ENCODE data around the gene PDCD5.
A peak's percentile ranks its signal among the peaks of the same experiment; 100 is the strongest.
"Not testable (repeated sequence)": the region's sequence is repeated elsewhere in the genome, so short reads cannot be mapped to it uniquely, and the experiment has no call there.

Gene PDCD5

GRCh38 chr19:32580353-32580900 lies 563 bp upstream of the PDCD5 start:
- no peak overlapping the region for H3K27ac ChIP-seq (ENCODE audit: low read depth, low read length)
- peaks cover 18% of the 10 kb centered on the region for H3K36me3 ChIP-seq (ENCODE audit: insufficient read depth, low read length)
- peaks cover 36% of the 10 kb centered on the region for H3K79me2 ChIP-seq (ENCODE audit: control insufficient read depth, insufficient read depth, low read length, unreplicated experiment)
- no peaks in the 10 kb centered on the region for H3K27me3 ChIP-seq (ENCODE audit: insufficient read depth, low read length)
- H2AFZ ChIP-seq (ENCODE audit: low read length, unreplicated experiment) = no peak overlapping the region
- H3K4me1 ChIP-seq (ENCODE audit: control insufficient read depth, insufficient read depth, low read length, unreplicated experiment) = peaks cover 8% of the 10 kb centered on the region
- H3K4me3 ChIP-seq (ENCODE audit: low read depth, low read length) = peak overlapping the region; percentile 92

GRCh38 chr19:32581705-32582179 lies 752 bp downstream of the PDCD5 start:
- Histone ChIP-seq H2AFZ (ENCODE audit: low read length, unreplicated experiment) (peak overlapping the region; percentile 85), H3K27ac (ENCODE audit: low read depth, low read length) (peak overlapping the region; percentile 73), H3K27me3 (ENCODE audit: insufficient read depth, low read length) (no peaks in the 10 kb centered on the region), H3K4me3 (ENCODE audit: low read depth, low read length) (peak overlapping the region; percentile 92), H3K4me1 (ENCODE audit: control insufficient read depth, insufficient read depth, low read length, unreplicated experiment) (peaks cover 8% of the 10 kb centered on the region), H3K36me3 (ENCODE audit: insufficient read depth, low read length) (peaks cover 30% of the 10 kb centered on the region), H3K79me2 (ENCODE audit: control insufficient read depth, insufficient read depth, low read length, unreplicated experiment) (peaks cover 42% of the 10 kb centered on the region)

DNA sequence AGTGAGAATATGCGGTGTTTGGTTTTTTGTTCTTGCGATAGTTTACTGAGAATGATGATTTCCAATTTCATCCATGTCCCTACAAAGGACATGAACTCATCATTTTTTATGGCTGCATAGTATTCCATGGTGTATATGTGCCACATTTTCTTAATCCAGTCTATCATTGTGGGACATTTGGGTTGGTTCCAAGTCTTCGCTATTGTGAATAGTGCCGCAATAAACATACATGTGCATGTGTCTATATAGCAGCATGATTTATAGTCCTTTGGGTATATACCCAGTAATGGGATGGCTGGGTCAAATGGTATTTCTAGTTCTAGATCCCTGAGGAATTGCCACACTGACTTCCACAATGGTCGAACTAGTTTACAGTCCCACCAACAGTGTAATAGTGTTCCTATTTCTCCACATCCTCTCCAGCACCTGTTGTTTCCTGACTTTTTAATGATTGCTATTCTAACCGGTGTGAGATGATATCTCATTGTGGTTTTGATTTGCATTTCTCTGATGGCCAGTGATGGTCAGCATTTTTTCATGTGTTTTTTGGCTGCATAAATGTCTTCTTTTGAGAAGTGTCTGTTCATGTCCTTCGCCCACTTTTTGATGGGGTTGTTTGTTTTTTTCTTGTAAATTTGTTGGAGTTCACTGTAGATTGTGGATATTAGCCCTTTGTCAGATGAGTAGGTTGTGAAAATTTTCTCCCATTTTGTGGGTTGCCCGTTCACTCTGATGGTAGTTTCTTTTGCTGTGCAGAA lies 6.9 kb downstream of the PDCD5 start:
- H2AFZ ChIP-seq (ENCODE audit: low read length, unreplicated experiment); H3K4me1 ChIP-seq (ENCODE audit: control insufficient read depth, insufficient read depth, low read length, unreplicated experiment): not testable (repeated sequence)
- peaks cover 31% of the 10 kb centered on the region for H3K36me3 ChIP-seq (ENCODE audit: insufficient read depth, low read length)

GRCh38 chr19:32594021-32594420 lies 13.0 kb downstream of the PDCD5 start:
- Histone ChIP-seq H3K79me2 (ENCODE audit: control insufficient read depth, insufficient read depth, low read length, unreplicated experiment) (no peaks in the 10 kb centered on the region), H3K4me1 (ENCODE audit: control insufficient read depth, insufficient read depth, low read length, unreplicated experiment) (no peaks in the 10 kb centered on the region), H3K27ac (ENCODE audit: low read depth, low read length) (no peak overlapping the region), H3K4me3 (ENCODE audit: low read depth, low read length) (no peak overlapping the region), H3K27me3 (ENCODE audit: insufficient read depth, low read length) (no peaks in the 10 kb centered on the region), H2AFZ (ENCODE audit: low read length, unreplicated experiment) (no peak overlapping the region), H3K36me3 (ENCODE audit: insufficient read depth, low read length) (peaks cover 4% of the 10 kb centered on the region; the same call in 1 of the 2 replicates)

More for the DNA sequence above, 6.9 kb downstream of the PDCD5 start:
- H3K4me3 ChIP-seq (ENCODE audit: low read depth, low read length); H3K27ac ChIP-seq (ENCODE audit: low read depth, low read length); H3K27me3 ChIP-seq (ENCODE audit: insufficient read depth, low read length): not testable (repeated sequence)
- peaks cover 24% of the 10 kb centered on the region for H3K79me2 ChIP-seq (ENCODE audit: control insufficient read depth, insufficient read depth, low read length, unreplicated experiment)

DNA sequence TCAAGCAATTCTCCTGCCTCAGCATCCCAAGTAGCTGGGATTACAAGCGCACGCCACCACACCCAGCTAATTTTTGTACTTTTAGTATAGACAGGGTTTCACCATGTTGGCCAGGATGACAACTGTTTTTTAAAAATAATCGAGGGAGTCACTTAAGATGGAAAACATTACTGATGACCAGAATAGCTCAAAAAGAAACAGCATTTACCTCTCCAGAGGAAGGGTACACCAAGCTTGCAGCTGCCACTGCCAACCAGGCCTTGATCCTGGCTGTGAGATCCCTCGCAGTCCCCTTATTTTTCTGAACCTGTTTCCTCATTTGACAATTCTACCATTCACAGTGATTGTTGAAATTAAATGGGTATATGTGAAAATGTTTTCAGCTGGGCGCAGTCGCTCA lies 14.5 kb downstream of the PDCD5 start:
- Histone ChIP-seq H3K4me1 (ENCODE audit: control insufficient read depth, insufficient read depth, low read length, unreplicated experiment) (no peaks in the 10 kb centered on the region), H3K27ac (ENCODE audit: low read depth, low read length) (no peak overlapping the region), H3K27me3 (ENCODE audit: insufficient read depth, low read length) (no peaks in the 10 kb centered on the region), H3K79me2 (ENCODE audit: control insufficient read depth, insufficient read depth, low read length, unreplicated experiment) (no peaks in the 10 kb centered on the region), H3K4me3 (ENCODE audit: low read depth, low read length) (no peak overlapping the region), H2AFZ (ENCODE audit: low read length, unreplicated experiment) (no peak overlapping the region), H3K36me3 (ENCODE audit: insufficient read depth, low read length) (peaks cover 7% of the 10 kb centered on the region; the same call in 1 of the 2 replicates)

- Histone ChIP-seq H3K4me3 (ENCODE audit: low read depth, low read length) (no peak overlapping the region), H3K27ac (ENCODE audit: low read depth, low read length) (no peak overlapping the region), H3K27me3 (ENCODE audit: insufficient read depth, low read length) (no peaks in the 10 kb centered on the region), H3K36me3 (ENCODE audit: insufficient read depth, low read length) (peaks cover 7% of the 10 kb centered on the region; the same call in 1 of the 2 replicates), H3K79me2 (ENCODE audit: control insufficient read depth, insufficient read depth, low read length, unreplicated experiment) (no peaks in the 10 kb centered on the region), H3K4me1 (ENCODE audit: control insufficient read depth, insufficient read depth, low read length, unreplicated experiment) (no peaks in the 10 kb centered on the region), H2AFZ (ENCODE audit: low read length, unreplicated experiment) (no peak overlapping the region)
These were observed 17.0 kb downstream of the PDCD5 start for GRCh38 chr19:32598022-32598421.

- no peaks in the 10 kb centered on the region for H3K27me3 ChIP-seq (ENCODE audit: insufficient read depth, low read length)
- H2AFZ ChIP-seq (ENCODE audit: low read length, unreplicated experiment) = no peak overlapping the region
- H3K4me1 ChIP-seq (ENCODE audit: control insufficient read depth, insufficient read depth, low read length, unreplicated experiment) = no peaks in the 10 kb centered on the region
- peaks cover 10% of the 10 kb centered on the region; the same call in 1 of the 2 replicates for H3K36me3 ChIP-seq (ENCODE audit: insufficient read depth, low read length)
- no peak overlapping the region for H3K4me3 ChIP-seq (ENCODE audit: low read depth, low read length)
- H3K79me2 ChIP-seq (ENCODE audit: control insufficient read depth, insufficient read depth, low read length, unreplicated experiment) = no peaks in the 10 kb centered on the region
- no peak overlapping the region for H3K27ac ChIP-seq (ENCODE audit: low read depth, low read length)
These were observed 18.3 kb downstream of the PDCD5 start for GRCh38 chr19:32599258-32599657.

- Histone ChIP-seq H3K4me3 (ENCODE audit: low read depth, low read length) (no peak overlapping the region), H3K27me3 (ENCODE audit: insufficient read depth, low read length) (no peaks in the 10 kb centered on the region), H3K79me2 (ENCODE audit: control insufficient read depth, insufficient read depth, low read length, unreplicated experiment) (no peaks in the 10 kb centered on the region), H3K4me1 (ENCODE audit: control insufficient read depth, insufficient read depth, low read length, unreplicated experiment) (no peaks in the 10 kb centered on the region), H2AFZ (ENCODE audit: low read length, unreplicated experiment) (no peak overlapping the region), H3K36me3 (ENCODE audit: insufficient read depth, low read length) (peaks cover 6% of the 10 kb centered on the region; the same call in 1 of the 2 replicates), H3K27ac (ENCODE audit: low read depth, low read length) (no peak overlapping the region)
These were observed 18.8 kb downstream of the PDCD5 start for GRCh38 chr19:32599736-32600157.

DNA sequence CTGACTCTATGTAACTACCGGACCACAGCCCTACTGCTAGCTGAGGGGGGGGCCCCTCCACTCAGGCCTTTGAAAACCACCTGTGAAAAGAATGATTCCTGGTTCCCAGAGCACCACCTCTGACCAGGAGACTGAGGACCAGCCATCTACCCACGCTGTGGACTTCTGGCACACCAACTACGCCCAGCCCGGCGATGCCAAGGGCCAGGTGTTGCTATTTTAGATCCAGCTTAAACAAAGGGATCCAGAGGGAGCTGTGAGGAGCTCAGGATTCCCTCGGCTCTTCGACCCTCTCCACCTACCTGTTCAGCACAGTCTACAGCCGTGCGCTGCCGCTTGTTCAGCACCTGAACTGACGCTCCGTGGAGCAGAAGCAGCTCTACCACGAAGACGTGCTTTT lies 23.0 kb downstream of the PDCD5 start:
- Histone ChIP-seq H3K4me1 (ENCODE audit: control insufficient read depth, insufficient read depth, low read length, unreplicated experiment) (no peaks in the 10 kb centered on the region), H3K27me3 (ENCODE audit: insufficient read depth, low read length) (no peaks in the 10 kb centered on the region), H3K36me3 (ENCODE audit: insufficient read depth, low read length) (peaks cover 6% of the 10 kb centered on the region; the same call in 1 of the 2 replicates), H3K79me2 (ENCODE audit: control insufficient read depth, insufficient read depth, low read length, unreplicated experiment) (no peaks in the 10 kb centered on the region), H3K4me3 (ENCODE audit: low read depth, low read length) (no peak overlapping the region), H2AFZ (ENCODE audit: low read length, unreplicated experiment) (no peak overlapping the region), H3K27ac (ENCODE audit: low read depth, low read length) (no peak overlapping the region)

DNA sequence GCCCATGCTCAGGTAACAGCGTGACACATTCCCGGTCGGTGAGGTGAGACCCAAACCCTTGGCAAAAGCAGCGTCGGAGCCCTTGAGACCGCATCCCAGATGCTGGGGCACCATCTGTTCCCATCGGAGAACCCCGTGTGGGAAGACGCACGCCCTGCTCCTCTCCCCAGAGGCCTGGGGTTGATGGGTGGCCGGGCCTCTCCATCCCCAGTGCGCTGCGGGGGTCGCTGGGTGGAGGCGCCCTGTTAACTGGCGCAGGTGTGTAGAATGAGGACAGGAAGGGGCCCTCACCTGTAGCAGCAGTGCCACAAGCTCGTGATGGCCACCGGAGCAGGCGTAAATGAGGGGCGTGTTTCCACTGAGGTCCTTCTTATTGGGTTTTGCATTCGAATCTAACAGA lies 24.6 kb downstream of the PDCD5 start:
- no peaks in the 10 kb centered on the region for H3K27me3 ChIP-seq (ENCODE audit: insufficient read depth, low read length)
- H3K4me1 ChIP-seq (ENCODE audit: control insufficient read depth, insufficient read depth, low read length, unreplicated experiment) = no peaks in the 10 kb centered on the region
- no peak overlapping the region for H3K4me3 ChIP-seq (ENCODE audit: low read depth, low read length)
- no peak overlapping the region for H2AFZ ChIP-seq (ENCODE audit: low read length, unreplicated experiment)
- H3K27ac ChIP-seq (ENCODE audit: low read depth, low read length) = no peak overlapping the region
- peaks cover 3% of the 10 kb centered on the region; the same call in 1 of the 2 replicates for H3K36me3 ChIP-seq (ENCODE audit: insufficient read depth, low read length)
- no peaks in the 10 kb centered on the region for H3K79me2 ChIP-seq (ENCODE audit: control insufficient read depth, insufficient read depth, low read length, unreplicated experiment)

DNA sequence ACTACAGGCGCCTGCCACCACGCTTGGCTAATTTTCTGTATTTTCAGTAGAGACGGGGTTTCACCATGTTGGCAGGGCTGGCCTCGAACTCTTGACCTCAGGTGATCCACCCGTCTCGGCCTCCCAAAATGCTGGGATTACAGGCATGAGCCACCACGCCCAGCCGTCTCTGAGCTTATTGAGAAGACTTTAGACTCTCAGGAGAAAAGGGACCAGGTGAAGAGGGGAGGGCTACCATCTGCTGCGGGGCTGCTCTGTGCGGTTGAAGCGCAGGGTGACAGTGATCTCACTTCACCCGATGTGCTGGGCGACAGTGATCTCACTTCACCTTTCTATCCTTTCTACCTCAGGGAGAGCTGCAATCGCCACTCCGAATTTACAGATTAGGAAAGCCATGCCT lies 25.3 kb downstream of the PDCD5 start:
- no peaks in the 10 kb centered on the region for H3K4me1 ChIP-seq (ENCODE audit: control insufficient read depth, insufficient read depth, low read length, unreplicated experiment)
- no peaks in the 10 kb centered on the region for H3K27me3 ChIP-seq (ENCODE audit: insufficient read depth, low read length)
- H3K4me3 ChIP-seq (ENCODE audit: low read depth, low read length) = no peak overlapping the region
- peaks cover 3% of the 10 kb centered on the region; the same call in 1 of the 2 replicates for H3K36me3 ChIP-seq (ENCODE audit: insufficient read depth, low read length)
- H3K79me2 ChIP-seq (ENCODE audit: control insufficient read depth, insufficient read depth, low read length, unreplicated experiment) = no peaks in the 10 kb centered on the region
- H3K27ac ChIP-seq (ENCODE audit: low read depth, low read length) = no peak overlapping the region
- no peak overlapping the region for H2AFZ ChIP-seq (ENCODE audit: low read length, unreplicated experiment)
